HepG2 (cell line): Measurements from ENCODE around the gene YIPF7. TPM values are rescaled to one million over a fixed set of nuclear protein-coding genes. Genes with fewer than 3 reads are reported as not detected.

Experiments
- AKNA ChIP-seq: sonication (generic); formaldehyde crosslinking; IDR thresholded peaks from 2 replicates; pipeline ENCODE4 v1.4.0; 2020; ENCODE audit warnings: missing genetic modification reagents, borderline replicate concordance
- CENPX ChIP-seq: sonication (generic); formaldehyde crosslinking; IDR thresholded peaks from 2 replicates; pipeline ENCODE4 v1.9.0; 2021; ENCODE audit warnings: mild to moderate bottlenecking, missing genetic modification reagents, moderate library complexity
- CSRNP2 ChIP-seq: sonication (generic); formaldehyde crosslinking; conservative IDR thresholded peaks from 2 replicates; pipeline ENCODE4 v1.8.0; 2022; ENCODE audit warnings: low read depth, missing genetic modification reagents
- E2F2 ChIP-seq: sonication (generic); formaldehyde crosslinking; IDR thresholded peaks from 2 replicates; pipeline ENCODE4 v1.4.0; 2020; ENCODE audit warnings: missing genetic modification reagents, borderline replicate concordance
- HNF4A ChIP-seq: sonication (generic); formaldehyde crosslinking; IDR thresholded peaks from 2 replicates; pipeline ENCODE4 v1.4.0; 2020; ENCODE audit warnings: missing genetic modification reagents
- NFYB ChIP-seq: sonication (generic); formaldehyde crosslinking; IDR thresholded peaks from 2 replicates; pipeline ENCODE4 v1.4.0; 2020; ENCODE audit warnings: missing genetic modification reagents
- NKX3-1 ChIP-seq: sonication (generic); formaldehyde crosslinking; IDR thresholded peaks from 2 replicates; pipeline ENCODE4 v1.5.0; 2020; ENCODE audit warnings: missing genetic modification reagents
- TCF7L2 ChIP-seq: IDR thresholded peaks from 2 replicates; pipeline ENCODE4 v1.6.1; 2011; ENCODE audit warnings: mild to moderate bottlenecking, low read depth, low read length, moderate library complexity
- U2AF1 ChIP-seq: fragments of 200-400 bp; formaldehyde crosslinking; optimal IDR thresholded peaks from 2 replicates; pipeline ENCODE3; 2017; ENCODE audit warnings: mild to moderate bottlenecking, low read depth, low read length
- ZBTB33 ChIP-seq: sonication (generic); formaldehyde crosslinking; IDR thresholded peaks from 2 replicates; pipeline ENCODE4 v1.4.0; 2020; ENCODE audit warnings: missing genetic modification reagents
- ZNF550 ChIP-seq: sonication (generic); formaldehyde crosslinking; IDR thresholded peaks from 2 replicates; pipeline ENCODE4 v1.4.0; 2020; ENCODE audit warnings: mild to moderate bottlenecking, missing genetic modification reagents, borderline replicate concordance
- ZNF652 ChIP-seq: IDR thresholded peaks from 2 replicates; pipeline ENCODE4 v1.6.1; 2016; ENCODE audit warnings: low read depth, borderline replicate concordance
- ZNF672 ChIP-seq: sonication (generic); formaldehyde crosslinking; IDR thresholded peaks from 2 replicates; pipeline ENCODE4 v1.8.1; 2022; ENCODE audit warnings: missing genetic modification reagents
- ZNF784 ChIP-seq: sonication (generic); formaldehyde crosslinking; IDR thresholded peaks from 2 replicates; pipeline ENCODE4 v1.5.1; 2020; ENCODE audit warnings: missing genetic modification reagents, mild to moderate bottlenecking, borderline replicate concordance
- ZSCAN22 ChIP-seq: sonication (generic); formaldehyde crosslinking; IDR thresholded peaks from 2 replicates; pipeline ENCODE4 v1.4.0; 2020; ENCODE audit warnings: mild to moderate bottlenecking, missing genetic modification reagents
- ZSCAN29 ChIP-seq: sonication (generic); formaldehyde crosslinking; conservative IDR thresholded peaks from 2 replicates; pipeline ENCODE4 v1.4.0; 2020; ENCODE audit warnings: mild to moderate bottlenecking, missing genetic modification reagents
- polyA plus RNA-seq, 8 experiments: library from polyadenylated mRNA; depleted of rRNA in 3 of 8; stranded (reverse) in 7 of 8; unstranded in 1 of 8; fragments of >200 nt; fragmentation: Illumina TruSeq in 4 of 8; extraction: Trizol in 4 of 8; gene quantifications; 2 replicates each; pipeline versions ENCODE4 v1.2.1 to v1.2.3, GENCODE V29; 2011 to 2016; ENCODE audit warnings: low read depth in 4 of 8, missing spikeins in 1 of 8, mixed read lengths in 1 of 8; ENCODE audit not compliant: insufficient read depth in 1 of 8
- total RNA-seq, 5 experiments: library from RNA; depleted of rRNA; stranded (reverse); fragments of >200 nt; fragmentation: Illumina TruSeq; extraction: Trizol; gene quantifications; 2 replicates each; pipeline ENCODE4 v1.2.3, GENCODE V29; 2016; ENCODE audit warnings: low read depth in 1 of 5

Gene YIPF7
- total and polyA plus RNA-seq, 2 of the 13 experiments (the other 11 are each of a cell fraction or from before 2014, with no cell fraction given): 0.12 TPM; not detected in 1

- TF ChIP-seq ZNF550: no peak
- no peak for TF ChIP-seq NKX3-1 (CRISPR knock-in tag)
- TF ChIP-seq ZSCAN22: no peak
- TF ChIP-seq HNF4A: no peak
- TF ChIP-seq ZNF784 (CRISPR knock-in tag): peak; percentile 54
- no peak for TF ChIP-seq U2AF1
- TF ChIP-seq CENPX (CRISPR knock-in tag): no peak
- no peak for TF ChIP-seq AKNA (CRISPR knock-in tag)
- TF ChIP-seq TCF7L2: no peak
- TF ChIP-seq ZSCAN29 (CRISPR knock-in tag): no peak
- no peak for TF ChIP-seq ZNF672 (CRISPR knock-in tag)
- TF ChIP-seq NFYB (CRISPR knock-in tag): peak; percentile 19; the same call in 1 of the 2 replicates
- no peak for TF ChIP-seq ZNF652 (CRISPR knock-in tag)
- no peak for TF ChIP-seq CSRNP2 (CRISPR knock-in tag)
- no peak for TF ChIP-seq E2F2 (CRISPR knock-in tag)
- no peak for TF ChIP-seq ZBTB33 (CRISPR knock-in tag)
Observed at GRCh38 chr4:44678094-44679041, 26.9 kb upstream of the YIPF7 start, which contains the start of gene GUF1 (continued).
